ENCODE data around the gene SHISA7. TPM values are rescaled to one million over a fixed set of nuclear protein-coding genes. Genes with fewer than 3 reads are reported as not detected.
A peak's percentile ranks its signal among the peaks of the same experiment; 100 is the strongest.
"Not testable (repeated sequence)": the region's sequence is repeated elsewhere in the genome, so short reads cannot be mapped to it uniquely, and the experiment has no call there.

Gene SHISA7
- total RNA-seq, 1 donor from 2014 or later: 1.2 TPM

- DNase-seq (ENCODE audit: low spot score): no peak
Measured at GRCh38 chr19:55419624-55420236, 23.4 kb downstream of the SHISA7 start.

DNA sequence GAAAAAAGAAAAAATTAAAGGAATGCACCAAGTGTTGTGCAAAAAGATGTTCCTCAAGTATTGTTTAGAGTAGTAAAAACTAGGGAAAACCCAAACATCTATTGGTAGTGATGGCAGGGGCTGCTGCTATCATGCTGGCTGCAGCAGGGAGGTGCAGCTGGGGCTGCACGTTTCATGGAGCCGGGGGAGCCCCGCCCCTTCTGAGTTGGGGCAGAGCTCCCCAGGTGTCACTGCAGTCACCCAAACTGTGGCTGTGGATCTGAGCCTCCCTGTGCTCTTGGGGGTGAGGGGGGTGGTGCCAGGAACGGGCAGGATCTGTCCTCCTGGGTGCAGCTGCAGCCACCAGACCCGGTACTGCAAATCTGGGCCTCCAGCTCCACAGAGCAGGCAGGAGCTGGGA lies 24.0 kb downstream of the SHISA7 start:
- DNase-seq (ENCODE audit: low spot score): no peak

GRCh38 chr19:55418185-55418584 lies 24.9 kb downstream of the SHISA7 start:
- DNase-seq (ENCODE audit: low spot score): peak; percentile 82

- DNase-seq (ENCODE audit: low spot score): no peak
Measured at GRCh38 chr19:55410168-55410567, 32.9 kb downstream of the SHISA7 start.

DNA sequence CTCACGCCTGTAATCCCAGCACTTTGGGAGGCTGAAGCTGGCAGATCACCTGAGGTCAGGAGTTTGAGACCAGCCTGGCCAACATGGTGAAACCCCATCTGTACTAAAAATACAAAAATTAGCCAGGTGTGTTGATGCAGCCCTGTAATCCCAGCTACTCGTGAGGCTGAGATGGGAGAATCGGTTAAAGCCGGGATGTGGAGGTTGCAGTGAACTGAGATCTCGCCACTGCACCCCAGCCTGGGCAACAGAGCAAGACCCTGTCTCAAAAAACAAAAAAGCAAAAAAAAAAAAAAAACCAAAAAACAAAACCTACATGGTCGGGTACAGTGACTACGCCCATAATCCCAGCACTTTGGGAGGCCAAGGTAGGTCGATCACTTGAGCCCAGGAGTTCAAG lies 33.9 kb downstream of the SHISA7 start:
- DNase-seq (ENCODE audit: low spot score): not testable (repeated sequence)

DNA sequence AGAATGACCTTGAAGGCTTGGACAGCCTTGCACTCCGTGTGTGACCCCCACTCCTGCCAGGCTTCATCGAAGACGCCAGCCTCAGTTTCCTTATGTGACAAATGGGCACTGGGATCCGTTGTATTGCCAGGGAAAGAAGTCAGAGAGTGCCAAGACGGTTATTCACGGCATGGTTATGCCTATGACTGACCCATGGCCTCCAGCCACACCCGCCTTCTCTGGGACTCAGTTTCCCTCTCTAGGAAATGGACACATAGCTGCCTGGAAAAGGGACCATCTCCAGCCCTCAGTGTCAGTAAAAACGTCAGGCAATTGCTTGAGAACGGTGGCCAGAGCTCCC lies 34.6 kb downstream of the SHISA7 start:
- no peak for DNase-seq (ENCODE audit: low spot score)

DNA sequence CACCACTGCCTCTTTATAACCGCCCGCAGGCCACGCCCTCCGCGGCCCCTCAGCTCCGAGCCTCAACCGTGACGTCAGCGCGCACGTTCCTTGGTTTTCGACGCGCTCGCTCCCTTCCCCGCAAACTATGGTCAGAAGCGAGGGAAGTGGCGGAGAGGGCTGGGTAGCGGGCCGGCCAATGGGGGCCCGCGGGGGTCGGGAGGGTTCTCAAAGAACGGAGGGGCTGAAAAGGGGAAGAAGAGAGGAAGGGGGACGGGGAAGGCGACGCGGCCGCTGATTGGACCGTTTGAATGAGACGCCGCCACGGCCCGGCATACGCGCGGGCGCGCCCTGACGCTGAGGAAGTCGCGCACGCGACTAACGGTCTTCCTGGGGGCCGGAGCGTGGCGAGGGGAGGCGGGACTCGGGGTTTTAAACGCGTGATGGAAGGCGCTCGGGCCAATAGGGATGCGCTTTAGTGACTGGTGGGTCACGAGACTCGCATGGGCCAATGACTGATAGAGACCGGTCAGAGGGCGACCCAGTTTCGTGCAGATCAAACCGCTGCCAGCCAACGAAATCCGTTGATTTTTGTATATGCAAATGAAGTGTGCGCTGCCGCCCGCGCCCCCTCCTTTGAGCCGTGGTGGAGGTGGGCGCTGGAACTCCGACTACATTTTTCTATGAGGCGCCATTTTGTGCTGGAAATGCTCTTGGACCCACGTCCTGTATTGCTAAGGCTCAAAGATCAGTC lies 35.1 kb downstream of the SHISA7 start:
- peak; percentile 100 for DNase-seq (ENCODE audit: low spot score)

DNA sequence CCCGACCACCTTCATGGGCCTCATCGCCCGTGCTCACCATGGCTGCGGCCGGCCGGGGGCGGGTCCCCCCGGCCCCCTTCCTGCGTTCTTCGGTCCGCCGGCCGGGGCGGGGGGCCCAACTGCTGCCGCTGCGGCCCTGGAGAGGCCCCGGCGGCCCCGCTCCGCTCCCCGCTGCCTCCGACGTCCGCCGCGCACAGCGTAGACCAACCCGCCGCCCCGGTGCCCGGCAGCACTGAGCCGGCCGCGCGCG lies 35.6 kb downstream of the SHISA7 start, which contains the start of gene UBE2S:
UBE2S (minus strand) TSS at position 239 of the 250 bp plus-strand sequence; CDS start at position 40, 199 bp downstream.
- DNase-seq (ENCODE audit: low spot score): not testable (repeated sequence)

DNA sequence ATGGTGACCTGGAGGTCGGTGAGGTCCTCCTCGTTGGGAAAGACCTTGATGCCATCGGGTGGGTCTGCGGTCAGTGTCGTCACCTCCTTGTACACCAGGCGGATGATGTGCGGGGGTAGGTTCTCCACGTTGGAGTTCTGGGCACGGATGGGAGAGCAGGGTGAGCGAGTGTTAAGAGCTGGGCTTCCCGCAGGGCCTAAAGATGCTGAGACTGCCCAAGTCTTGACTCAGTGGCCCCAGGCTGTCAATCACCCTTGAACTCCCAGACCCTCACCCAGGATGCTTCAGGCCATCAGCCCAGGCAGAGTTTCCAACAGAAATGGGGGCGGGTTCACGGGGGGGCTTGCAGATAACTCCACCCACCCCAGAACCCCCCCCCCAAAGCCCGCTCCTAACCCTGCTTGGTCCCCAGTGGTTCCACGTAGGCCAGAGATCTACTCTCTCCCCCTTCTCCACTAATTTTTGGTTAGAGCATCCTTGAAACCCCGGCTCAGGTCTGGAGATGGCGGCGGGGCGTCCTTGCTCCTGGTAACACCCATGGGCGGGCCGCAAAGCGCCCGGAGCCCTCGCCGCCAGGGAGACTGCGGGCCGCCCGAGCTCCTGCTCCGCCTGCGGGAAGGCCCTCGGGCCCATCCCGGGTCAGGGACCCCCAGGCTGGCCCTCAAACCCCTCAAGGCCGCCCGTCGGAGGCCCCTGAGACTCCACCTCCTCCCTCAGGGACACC lies 36.1 kb downstream of the SHISA7 start:
- DNase-seq (ENCODE audit: low spot score): no peak

DNA sequence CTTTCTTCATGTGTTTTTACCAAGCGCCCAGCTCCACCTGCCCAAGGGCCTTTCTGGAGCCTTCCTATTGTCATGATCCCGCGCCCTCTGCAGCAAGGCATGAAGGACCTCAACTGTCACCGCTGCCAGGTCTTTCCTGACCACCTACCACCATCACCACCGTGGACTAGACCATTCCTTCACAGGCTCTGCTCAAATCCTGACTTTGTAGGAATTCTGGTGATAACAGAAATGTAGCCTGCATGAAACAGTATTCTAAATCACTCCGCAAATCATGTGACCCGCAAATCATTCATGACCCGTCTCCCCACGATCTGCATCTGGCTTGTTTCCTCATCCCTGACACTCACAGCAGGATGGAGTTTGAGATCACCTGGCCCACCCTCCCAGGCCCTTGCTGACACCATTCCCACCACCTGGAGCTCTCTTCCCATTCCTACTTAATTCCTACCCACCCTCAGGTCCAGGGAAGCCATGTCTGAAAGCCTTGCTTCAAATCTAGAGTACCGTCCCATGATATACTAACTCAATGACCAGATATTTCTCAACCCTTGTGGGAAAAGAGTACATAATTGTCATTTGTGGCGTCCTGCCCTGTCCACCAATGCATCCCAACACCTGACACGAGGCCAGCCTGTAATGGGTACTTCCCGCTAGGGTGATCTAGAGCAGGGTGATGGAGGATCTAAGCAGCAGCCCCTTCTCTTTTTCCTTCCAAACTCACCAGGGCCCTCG lies 36.8 kb downstream of the SHISA7 start:
- DNase-seq (ENCODE audit: low spot score): no peak

DNA sequence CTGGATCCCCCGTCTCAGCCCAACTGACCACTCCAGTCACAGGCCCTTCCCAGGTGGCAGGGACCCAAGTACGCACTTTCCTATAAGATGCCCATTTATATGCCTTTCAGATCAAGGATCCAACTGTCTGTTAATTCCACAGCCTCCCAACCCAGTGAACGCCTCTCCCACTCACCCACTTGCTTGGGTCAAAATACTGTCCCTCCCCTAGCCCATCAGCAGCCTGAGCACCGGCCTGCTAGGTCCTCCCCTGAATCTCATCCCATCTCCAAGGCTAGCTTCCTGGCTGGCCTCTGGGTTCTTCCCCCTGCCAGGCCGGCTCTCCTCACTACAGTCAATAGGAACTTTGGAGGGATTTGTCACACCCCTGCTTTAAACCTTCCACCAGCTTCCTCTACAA lies 37.5 kb downstream of the SHISA7 start:
- no peak for DNase-seq (ENCODE audit: low spot score)

GRCh38 chr19:55402509-55402908 lies 40.6 kb downstream of the SHISA7 start:
- no peak for DNase-seq (ENCODE audit: low spot score)

- DNase-seq (ENCODE audit: low spot score): not testable (repeated sequence)
Measured at GRCh38 chr19:55401390-55401789, 41.7 kb downstream of the SHISA7 start.

GRCh38 chr19:55400281-55401087 lies 42.6 kb downstream of the SHISA7 start:
- DNase-seq (ENCODE audit: low spot score): no peak

DNA sequence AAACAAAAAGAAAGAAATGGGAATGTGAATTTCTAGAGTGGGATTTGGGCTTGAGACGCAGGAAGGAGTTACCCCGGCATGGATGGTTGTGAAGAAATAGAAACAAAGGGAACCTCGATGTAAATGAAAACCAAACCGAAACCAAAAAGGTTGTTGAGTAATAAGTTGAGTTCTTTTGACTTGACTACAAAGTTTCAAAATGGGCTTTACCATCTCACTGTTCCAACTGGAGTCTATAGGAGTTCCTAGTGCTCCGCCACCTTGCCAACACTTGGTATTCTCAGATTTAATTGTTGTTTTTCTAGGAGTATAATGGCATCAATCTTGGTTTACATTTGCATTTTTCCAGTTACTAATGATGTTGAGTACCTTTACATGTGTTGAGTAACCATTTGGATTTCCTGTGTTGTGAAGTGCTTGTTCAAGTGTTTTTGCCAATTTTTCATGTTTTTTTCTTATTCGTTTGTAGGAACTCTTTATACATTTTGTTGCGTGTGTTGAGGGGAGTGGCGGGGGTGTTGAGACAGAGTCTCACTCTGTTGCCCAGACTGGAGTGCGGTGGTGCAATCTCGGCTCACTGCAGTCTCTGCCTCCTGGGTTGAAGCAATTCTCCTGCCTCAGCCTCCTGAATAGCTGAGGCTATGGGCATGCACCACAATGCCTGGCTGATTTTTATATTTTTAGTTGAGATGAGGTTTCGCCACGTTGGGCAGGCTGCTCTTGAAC lies 44.7 kb downstream of the SHISA7 start:
- DNase-seq (ENCODE audit: low spot score): no peak

- DNase-seq (ENCODE audit: low spot score): no peak
Measured at GRCh38 chr19:55392820-55393761, 50.0 kb downstream of the SHISA7 start.

DNA sequence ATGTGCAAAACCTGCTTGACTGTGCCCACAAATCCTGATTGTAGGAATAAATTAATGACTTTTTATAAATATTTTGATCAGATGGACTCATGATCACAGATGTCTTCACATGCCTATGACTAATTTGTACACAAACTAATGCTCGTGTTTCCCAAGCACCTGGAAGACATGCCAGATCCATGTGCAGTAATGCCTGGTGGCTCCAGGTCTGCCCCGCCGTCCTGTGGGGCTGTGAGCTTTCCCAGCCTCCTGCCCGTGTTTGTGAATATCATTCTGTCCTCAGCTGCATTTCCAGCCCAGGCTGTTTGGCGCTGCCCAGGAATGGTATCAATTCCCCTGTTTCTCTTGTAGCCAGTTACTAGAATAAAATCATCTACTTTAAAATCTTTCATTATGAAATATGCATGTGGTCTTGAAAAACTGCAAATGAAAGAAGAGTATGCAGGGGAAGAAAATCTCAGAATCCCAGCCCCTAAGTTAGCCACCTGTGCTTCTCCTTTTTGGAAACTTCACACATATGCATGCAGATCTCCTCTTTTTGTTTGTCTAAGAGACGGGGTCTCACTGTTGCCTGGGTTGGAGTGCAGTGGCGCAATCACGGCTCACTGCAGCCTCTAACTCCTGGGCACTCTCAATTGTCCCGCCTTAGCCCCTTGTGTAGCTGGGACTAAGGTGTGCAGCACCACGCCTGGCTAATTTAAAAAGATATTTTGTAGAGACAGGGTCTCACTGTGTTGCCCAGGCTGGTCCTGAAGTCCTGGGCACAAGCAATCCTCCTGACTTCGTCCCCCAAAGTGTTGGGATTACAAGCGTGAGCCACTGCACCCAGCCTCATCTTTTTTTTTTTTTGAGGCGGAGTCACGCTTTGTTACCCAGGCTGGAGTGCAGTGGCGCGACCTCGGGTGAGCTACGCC lies 51.1 kb downstream of the SHISA7 start:
- no peak for DNase-seq (ENCODE audit: low spot score)

DNA sequence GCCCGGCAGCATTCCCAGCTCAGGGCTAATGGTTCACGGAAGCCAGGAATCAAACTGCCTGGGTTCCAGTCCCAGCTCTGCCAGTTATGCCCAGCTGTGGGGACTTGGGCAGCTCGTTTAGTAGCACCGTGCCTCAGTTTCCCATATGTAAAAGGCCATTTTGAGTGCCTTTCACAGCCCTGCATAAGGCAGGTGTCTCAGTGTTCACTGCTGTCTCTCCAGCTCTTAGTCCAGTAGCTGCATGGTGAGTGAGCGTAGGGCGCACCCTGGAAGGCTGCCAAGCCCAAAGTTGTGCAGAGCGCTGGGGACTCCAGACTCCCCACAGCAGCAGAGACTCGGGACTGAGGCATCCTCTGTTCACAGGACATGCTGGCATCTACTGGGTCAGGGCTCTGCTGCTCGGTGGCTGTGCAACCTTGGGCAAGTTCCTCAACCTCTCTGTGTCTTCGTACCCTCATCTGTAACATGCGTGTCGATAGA lies 51.9 kb downstream of the SHISA7 start:
- no peak for DNase-seq (ENCODE audit: low spot score)

Data from umbilical cord (tissue), 2 donors.